Subcutaneous adipose tissue (tissue), 4 donors: ENCODE measurements around the gene ATP10D. TPM values are rescaled to one million over a fixed set of nuclear protein-coding genes. Genes with fewer than 3 reads are reported as not detected.

Experiments
- total RNA-seq, 4 donors: library from RNA; depleted of rRNA; stranded (reverse); fragments of >200 nt; gene quantifications; one replicate each; pipeline ENCODE4 v1.1.0, GENCODE V29; 2016
- TF ChIP-seq, protein P1 (sequence below): fragments of 450-650 bp; IDR thresholded peaks from one replicate; pipeline ENCODE4 v1.5.1; 2016; ENCODE audit warnings: low read depth, mild to moderate bottlenecking, control low read depth, antibody characterized with exemption, moderate library complexity

The ATP10D gene
- total RNA-seq, 4 donors from 2014 or later, result 12.6 to 22.4 (median 15.4) TPM

DNA sequence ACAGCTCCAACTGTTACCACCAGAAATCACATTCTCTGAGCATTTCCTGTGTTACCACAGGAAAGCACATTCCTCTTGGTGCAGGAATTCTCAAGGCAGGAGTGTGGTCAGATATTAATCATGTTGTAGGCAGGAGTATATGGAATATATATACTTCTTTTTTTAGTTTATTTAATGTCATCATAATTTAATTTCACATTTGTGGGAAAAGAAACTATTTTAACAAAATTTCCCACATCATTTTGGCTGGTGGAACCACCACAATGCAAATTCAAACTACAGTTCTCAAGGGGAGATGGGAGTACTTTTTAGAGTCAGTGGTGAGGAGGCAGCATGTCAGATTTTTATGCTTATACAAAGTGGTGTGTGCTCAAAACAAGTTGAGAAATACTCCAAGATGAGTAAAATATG, 139.0 kb downstream of the ATP10D start:
- TF ChIP-seq, protein P1, sequence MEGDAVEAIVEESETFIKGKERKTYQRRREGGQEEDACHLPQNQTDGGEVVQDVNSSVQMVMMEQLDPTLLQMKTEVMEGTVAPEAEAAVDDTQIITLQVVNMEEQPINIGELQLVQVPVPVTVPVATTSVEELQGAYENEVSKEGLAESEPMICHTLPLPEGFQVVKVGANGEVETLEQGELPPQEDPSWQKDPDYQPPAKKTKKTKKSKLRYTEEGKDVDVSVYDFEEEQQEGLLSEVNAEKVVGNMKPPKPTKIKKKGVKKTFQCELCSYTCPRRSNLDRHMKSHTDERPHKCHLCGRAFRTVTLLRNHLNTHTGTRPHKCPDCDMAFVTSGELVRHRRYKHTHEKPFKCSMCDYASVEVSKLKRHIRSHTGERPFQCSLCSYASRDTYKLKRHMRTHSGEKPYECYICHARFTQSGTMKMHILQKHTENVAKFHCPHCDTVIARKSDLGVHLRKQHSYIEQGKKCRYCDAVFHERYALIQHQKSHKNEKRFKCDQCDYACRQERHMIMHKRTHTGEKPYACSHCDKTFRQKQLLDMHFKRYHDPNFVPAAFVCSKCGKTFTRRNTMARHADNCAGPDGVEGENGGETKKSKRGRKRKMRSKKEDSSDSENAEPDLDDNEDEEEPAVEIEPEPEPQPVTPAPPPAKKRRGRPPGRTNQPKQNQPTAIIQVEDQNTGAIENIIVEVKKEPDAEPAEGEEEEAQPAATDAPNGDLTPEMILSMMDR, result no peak

DNA sequence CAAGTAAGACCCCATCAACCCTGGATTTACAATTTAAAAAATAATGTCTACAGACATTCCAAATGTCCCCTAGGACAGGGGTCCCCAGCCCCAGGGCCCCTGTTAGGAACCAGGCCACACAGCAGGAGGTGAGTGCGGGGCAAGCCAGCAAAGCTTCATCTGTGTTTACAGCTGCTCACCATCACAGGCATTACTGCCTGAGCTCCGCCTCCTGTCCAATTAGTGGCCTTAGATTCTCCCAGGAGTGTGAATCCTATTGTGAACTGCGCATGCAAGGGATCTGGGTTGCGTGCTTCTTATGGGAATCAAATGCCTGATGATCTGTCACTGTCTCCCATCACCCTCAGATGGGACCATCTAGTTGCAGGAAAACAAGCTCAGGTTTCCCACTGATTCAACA, 146.1 kb downstream of the ATP10D start:
- TF ChIP-seq, protein P1, result no peak

DNA sequence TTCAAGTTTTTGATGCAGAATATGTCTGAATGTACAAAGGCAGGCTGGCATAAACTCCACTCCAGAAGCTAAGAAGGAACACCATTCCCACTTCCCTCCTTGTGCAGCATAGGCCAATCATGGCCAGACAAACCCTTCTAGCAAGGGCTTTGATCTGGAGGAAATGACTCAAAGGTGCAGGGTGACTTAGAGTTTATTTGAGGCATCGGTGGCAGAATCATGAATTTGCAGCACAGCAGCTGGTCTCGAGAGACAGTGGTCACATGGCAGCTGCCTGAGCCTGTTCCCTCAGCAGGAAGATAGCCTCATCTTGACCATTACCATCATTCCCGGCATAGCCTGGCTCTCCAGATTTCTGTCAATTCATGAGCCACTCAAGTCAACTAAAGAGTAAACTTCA, 154.5 kb downstream of the ATP10D start:
- TF ChIP-seq, protein P1, result no peak

DNA sequence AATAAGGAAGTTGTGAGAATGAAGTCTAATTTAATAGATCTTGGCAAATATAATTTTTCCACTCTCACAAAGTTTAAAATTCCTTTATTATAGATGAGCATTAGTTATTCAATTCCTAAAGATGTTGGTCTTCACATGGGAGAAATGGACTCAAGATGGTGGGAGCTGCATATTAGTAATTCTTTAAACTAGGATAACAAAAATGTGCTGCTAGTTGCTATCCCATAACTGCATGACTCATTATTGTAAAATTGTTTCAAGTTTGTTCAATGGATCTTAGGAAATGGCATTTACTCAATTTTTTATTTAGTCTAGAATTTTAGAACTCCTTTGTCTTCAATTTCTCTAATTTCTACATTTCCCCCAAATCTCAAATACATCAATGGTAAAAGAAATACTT, 155.8 kb downstream of the ATP10D start:
- TF ChIP-seq, protein P1, result no peak

DNA sequence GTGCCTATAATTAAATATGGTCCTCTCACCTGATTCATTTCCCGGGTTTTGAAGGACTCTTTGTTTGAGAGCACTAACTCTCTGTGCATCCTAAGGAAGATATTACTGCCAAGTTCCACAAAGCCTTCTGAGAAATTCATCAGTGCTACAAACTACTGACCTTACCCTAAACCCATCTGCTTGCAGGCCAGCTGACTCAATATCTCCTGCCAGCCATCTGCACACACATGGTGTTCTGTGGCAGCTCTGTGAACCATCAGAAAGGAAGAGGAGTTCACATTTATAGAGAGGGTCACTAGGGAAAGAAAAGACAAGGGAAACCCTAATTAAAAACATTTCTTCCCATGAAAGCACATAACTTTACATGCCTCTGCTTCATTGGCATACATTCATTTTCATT, 156.7 kb downstream of the ATP10D start:
- TF ChIP-seq, protein P1, result no peak

DNA sequence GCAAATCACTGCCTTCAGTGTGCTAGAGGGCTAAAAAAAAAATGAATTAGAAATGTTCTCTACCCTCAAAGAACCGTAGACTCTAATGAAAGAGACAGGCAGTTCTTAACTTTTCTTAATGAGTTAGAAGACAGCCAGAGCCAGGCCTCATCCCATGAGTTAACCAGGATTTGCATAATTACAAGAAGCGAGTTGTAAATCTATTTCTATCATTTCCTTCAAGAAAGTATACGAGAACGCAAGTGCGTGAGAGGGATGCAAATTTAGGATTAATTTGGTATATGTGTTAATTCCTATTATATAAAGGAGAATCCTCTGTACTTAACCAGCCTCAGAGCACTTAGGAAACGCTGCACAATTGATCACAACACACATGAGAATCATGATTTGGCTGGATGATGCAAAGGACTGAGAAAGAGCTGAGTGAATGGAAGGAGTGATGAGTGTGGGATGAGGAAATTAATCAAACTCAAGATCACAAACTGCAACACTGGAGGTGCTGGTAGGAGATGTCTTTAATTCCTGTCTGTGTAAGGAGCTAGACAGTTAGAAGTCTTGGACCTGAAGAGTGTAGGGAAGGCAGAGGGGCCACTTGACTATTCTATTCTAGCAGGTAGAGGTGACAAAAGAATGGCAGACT, 157.2 kb downstream of the ATP10D start:
- TF ChIP-seq, protein P1, result no peak

Other genes starting within 250 kb of the ATP10D start
- 10 to 100 TPM in 3 of 4 donors, 1 to 10 TPM in 1; 6.2 to 24.6 (median 19.8) TPM for gene COMMD8, start 21.6 kb upstream of the ATP10D start, total RNA-seq